A673 (cell line): Measurements from ENCODE around the gene PPP1R17.

Source experiments
- CTCF ChIP-seq: fragments of 300-800, 200-600 bp; sonication (generic); conservative IDR thresholded peaks from 2 replicates; pipeline ENCODE4 v1.5.1; 2017; ENCODE audit warnings: low read depth, mild to moderate bottlenecking, antibody characterized with exemption, low read length, moderate library complexity, mixed read lengths
- EZH2 ChIP-seq: fragments of 200-600 bp; sonication (generic); IDR thresholded peaks from 2 replicates; pipeline ENCODE4 v1.6.1; 2017; ENCODE audit warnings: borderline replicate concordance, low read depth, mild to moderate bottlenecking, mixed read lengths, antibody characterized with exemption, low read length; ENCODE audit not compliant: poor library complexity, severe bottlenecking

- TF ChIP-seq EZH2 (no peak), CTCF (no peak)
These were observed 47.4 kb downstream of the PPP1R17 start for GRCh38 chr7:31734456-31734855.
